GM18519 (cell line): ENCODE results near the gene USP17L29.
"Not testable (repeated sequence)": the region's sequence is repeated elsewhere in the genome, so short reads cannot be mapped to it uniquely, and the experiment has no call there.

Source experiments
- ATAC-seq: cut with Tn5 transposase; IDR thresholded peaks from one replicate; pipeline ENCODE4 v1.9.1; 2021; ENCODE audit warnings: mild to moderate bottlenecking, moderate library complexity; ENCODE audit not compliant: unreplicated experiment, low FRiP score

The USP17L29 gene

GRCh38 chr4:9353338-9353737 is at the start of gene USP17L29:
USP17L29 (plus strand) TSS chr4:9353638; CDS start chr4:9353638, 0 bp downstream.
- not testable (repeated sequence) for ATAC-seq

GRCh38 chr4:9324191-9324590 is 29.2 kb upstream of the USP17L29 start:
- ATAC-seq, result not testable (repeated sequence)

- not testable (repeated sequence) for ATAC-seq
These were observed 28.6 kb upstream of the USP17L29 start, which contains the start of gene USP17L24 for GRCh38 chr4:9324865-9325264. USP17L24 (plus strand) TSS chr4:9325165; CDS start chr4:9325165, 0 bp downstream.

GRCh38 chr4:9329611-9330010 is 23.8 kb upstream of the USP17L29 start, which contains the start of gene USP17L25:
USP17L25 (plus strand) TSS chr4:9329911; CDS start chr4:9329911, 0 bp downstream.
- ATAC-seq, result not testable (repeated sequence)

- not testable (repeated sequence) for ATAC-seq
These were observed 19.1 kb upstream of the USP17L29 start, which contains the start of gene USP17L26 for GRCh38 chr4:9334358-9334757. USP17L26 (plus strand) TSS chr4:9334658; CDS start chr4:9334658, 0 bp downstream.

- ATAC-seq, result not testable (repeated sequence)
These were observed 14.3 kb upstream of the USP17L29 start, which contains the start of gene USP17L5 for GRCh38 chr4:9339103-9339502. USP17L5 (plus strand) TSS chr4:9339403; CDS start chr4:9339403, 0 bp downstream.

GRCh38 chr4:9343848-9344247 is 9.6 kb upstream of the USP17L29 start, which contains the start of gene USP17L27:
USP17L27 (plus strand) TSS chr4:9344148; CDS start chr4:9344148, 0 bp downstream.
- not testable (repeated sequence) for ATAC-seq

GRCh38 chr4:9348593-9348992 is 4.8 kb upstream of the USP17L29 start, which contains the start of gene USP17L28:
USP17L28 (plus strand) TSS chr4:9348893; CDS start chr4:9348893, 0 bp downstream.
- ATAC-seq, result not testable (repeated sequence)

GRCh38 chr4:9350866-9351265 is 2.6 kb upstream of the USP17L29 start:
- ATAC-seq, result not testable (repeated sequence)

GRCh38 chr4:9362829-9363228 is 9.4 kb downstream of the USP17L29 start, which contains the start of gene USP17L30:
USP17L30 (plus strand) TSS chr4:9363129; CDS start chr4:9363129, 0 bp downstream.
- not testable (repeated sequence) for ATAC-seq

GRCh38 chr4:9379881-9380280 is 26.4 kb downstream of the USP17L29 start:
- ATAC-seq, result not testable (repeated sequence)

- not testable (repeated sequence) for ATAC-seq
These were observed 27.6 kb downstream of the USP17L29 start for GRCh38 chr4:9381012-9381534.

GRCh38 chr4:9384126-9384525 is 30.7 kb downstream of the USP17L29 start:
- ATAC-seq, result no peak

- not testable (repeated sequence) for ATAC-seq
These were observed 35.6 kb downstream of the USP17L29 start for GRCh38 chr4:9389001-9389400.
